Activated CD8-positive, alpha-beta memory T cell treated with anti-CD3 and anti-CD28 coated beads, Interleukin-2, amount 50 U/mL, for 4 hours (primary cell): Measurements from ENCODE around the gene DMP1.
A peak's percentile ranks its signal among the peaks of the same experiment; 100 is the strongest.

Source experiments
- DNase-seq: peaks from one replicate; pipeline ENCODE4 v3.0.0-alpha.2; 2020

Gene DMP1, protein sequence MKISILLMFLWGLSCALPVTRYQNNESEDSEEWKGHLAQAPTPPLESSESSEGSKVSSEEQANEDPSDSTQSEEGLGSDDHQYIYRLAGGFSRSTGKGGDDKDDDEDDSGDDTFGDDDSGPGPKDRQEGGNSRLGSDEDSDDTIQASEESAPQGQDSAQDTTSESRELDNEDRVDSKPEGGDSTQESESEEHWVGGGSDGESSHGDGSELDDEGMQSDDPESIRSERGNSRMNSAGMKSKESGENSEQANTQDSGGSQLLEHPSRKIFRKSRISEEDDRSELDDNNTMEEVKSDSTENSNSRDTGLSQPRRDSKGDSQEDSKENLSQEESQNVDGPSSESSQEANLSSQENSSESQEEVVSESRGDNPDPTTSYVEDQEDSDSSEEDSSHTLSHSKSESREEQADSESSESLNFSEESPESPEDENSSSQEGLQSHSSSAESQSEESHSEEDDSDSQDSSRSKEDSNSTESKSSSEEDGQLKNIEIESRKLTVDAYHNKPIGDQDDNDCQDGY

DNA sequence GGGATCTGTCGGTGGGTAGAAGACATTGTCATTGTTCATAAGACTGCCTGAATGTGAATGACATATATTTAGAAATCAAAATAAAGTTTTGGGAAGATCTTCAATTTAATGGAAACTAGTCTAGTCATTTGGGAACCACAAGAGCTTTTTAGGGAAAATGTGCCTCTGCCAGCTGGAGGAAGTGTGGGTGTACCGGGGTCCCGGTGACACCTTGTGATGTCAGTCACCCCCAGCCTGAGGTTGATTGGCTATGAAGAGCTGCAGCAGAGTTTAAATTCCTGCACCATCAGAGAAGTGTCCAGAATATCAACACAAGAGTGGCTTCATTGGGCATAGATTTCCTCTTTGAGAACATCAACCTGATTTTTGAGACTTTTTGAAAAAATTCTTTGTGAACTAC, at the start of gene DMP1:
DMP1 (plus strand) TSS at position 301 of the 400 bp plus-strand sequence. CDS start 6,213 bp downstream, outside the sequence.
- no peak for DNase-seq

DNA sequence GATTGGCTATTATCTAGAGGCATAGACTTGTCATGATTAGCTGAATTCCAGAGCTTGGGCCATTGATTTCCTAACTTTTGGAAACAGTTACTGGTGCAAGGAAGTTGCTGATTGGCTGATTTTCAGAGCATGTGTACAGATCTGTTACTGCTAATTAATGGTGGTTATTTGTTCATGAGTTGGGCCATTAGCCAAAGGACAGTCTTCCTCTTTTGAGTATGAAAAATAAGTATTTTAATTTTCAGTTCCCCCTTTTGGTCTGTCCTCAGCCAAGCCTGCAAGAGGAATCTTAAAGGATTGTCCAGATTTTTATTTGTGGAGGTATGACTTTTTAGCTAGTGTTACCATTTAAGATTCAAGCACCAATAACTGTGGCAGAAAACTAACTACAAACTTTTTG, 48.7 kb upstream of the DMP1 start:
- DNase-seq: no peak

GRCh38 chr4:87608229-87608628, 41.9 kb upstream of the DMP1 start, which contains the start of gene DSPP:
DSPP (plus strand) TSS chr4:87608529; CDS start chr4:87610909, 2,380 bp downstream.
- no peak for DNase-seq

GRCh38 chr4:87614292-87614890, 35.7 kb upstream of the DMP1 start:
- DNase-seq: no peak

GRCh38 chr4:87616268-87616667, 33.8 kb upstream of the DMP1 start:
- no peak for DNase-seq

DNA sequence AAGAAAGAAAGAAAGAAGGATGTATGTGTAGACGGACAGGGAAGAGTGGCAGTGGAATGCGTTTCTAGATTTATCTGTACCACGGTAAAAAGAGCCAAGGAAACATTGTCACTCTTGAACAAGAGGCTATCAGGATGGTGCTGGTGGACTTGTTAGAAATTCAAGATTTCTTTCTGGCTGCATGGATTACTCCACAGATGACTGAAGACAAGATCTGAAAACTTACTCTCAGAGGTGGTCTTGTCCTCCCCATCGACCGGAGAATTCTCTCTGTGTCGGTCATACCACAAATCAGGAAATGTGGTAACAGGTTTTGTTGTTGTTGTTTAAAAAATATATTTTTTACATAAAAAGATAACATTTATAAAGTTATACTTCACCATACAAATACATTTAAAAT, 30.0 kb upstream of the DMP1 start:
- no peak for DNase-seq

DNA sequence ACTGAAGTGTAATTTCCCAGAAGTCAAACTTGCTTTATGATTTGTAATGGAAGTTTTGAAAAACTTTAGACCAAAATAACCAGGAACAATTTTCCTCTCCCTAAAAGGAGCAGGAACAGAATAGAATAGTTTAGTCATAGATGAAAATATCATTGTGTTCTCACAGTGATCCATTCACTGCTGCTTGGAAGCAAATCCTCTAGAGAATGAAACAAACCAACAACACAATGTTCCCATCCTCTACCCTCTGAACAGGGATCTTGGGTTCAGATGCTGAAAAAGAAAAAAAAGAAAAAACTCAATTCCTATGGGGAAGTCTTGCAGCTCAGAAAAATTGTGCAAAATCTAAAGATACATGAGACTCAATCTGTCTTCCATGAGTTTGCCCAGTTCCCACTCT, 29.6 kb upstream of the DMP1 start:
- no peak for DNase-seq

DNA sequence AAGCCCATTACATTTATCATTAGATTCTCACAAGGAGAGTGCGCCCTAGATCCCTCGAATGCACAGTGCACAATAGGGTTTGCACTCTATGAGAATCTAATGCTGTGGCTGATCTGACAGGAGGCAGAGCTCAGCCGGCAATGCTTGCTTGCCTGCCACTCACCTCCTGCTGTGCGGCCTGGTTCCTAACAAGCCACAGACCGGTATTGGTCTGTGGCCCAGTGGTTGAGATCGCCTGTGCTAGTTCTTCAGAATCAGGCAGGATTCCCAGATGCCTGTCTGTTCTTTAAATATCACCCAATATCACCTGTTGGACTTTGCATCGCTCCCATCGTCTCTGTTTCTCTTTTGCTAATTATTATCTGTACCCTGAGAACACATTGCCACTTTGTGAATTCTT, 27.8 kb upstream of the DMP1 start:
- DNase-seq: no peak

- DNase-seq: no peak
Measured at GRCh38 chr4:87624698-87625097, 25.4 kb upstream of the DMP1 start.

DNA sequence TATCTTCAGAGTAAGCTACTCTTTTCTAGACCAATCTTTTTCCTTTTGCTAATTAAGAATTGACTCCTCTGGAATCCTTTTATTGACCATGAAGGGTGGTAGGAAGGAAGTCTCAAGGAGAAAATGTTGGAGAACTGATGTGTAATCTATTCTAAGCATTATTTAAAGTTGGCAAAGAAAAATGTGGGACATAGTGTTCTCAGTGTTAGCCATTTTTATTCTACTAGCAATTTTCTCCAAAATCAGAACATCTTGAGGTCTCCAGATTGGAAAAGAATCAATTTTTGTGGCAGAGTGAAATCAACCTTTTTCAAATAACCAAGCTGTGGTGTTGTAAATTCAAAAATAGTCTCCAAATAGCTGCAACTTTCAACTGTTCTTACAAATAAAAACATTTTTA, 18.4 kb upstream of the DMP1 start:
- no peak for DNase-seq

DNA sequence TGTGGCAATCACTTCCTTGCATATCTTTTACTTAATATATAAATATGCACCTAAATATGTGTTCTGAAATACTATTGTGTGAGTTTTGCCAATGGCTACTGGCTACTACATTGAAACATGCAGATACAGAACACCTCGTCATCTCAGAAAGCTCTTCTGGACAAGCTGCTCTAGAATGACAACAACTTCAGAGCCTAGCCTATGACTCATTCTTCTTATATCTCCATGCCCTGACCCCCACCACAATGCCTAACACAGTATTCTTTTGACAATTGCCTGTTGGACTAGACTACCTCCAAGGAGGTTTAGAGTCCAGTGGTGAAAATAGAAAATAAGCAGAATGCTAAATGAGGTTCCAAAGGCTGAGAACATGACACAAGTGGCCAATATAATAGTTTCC, 17.6 kb upstream of the DMP1 start:
- no peak for DNase-seq

- DNase-seq: no peak
Measured at GRCh38 chr4:87633243-87633642, 16.8 kb upstream of the DMP1 start.

DNA sequence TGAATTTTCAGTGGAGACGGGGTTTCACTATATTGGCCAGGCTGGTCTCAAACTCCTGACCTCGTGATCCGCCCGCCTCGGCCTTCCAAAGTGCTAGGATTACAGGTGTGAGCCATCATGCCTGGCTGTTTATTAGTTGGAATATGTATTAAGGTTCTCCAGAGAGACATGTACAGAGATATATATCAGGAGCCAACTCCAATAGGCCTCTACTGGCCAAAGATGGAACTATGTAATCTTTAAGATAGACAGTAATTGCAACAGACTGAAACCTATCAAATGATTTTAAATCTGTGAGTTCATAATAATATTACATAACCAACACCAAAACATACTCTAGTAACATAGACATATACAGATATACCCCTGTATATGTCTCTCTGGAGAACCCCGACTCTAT, 5.8 kb upstream of the DMP1 start:
- DNase-seq: no peak

- no peak for DNase-seq
Measured at GRCh38 chr4:87650938-87651337, 858 bp downstream of the DMP1 start.

DNA sequence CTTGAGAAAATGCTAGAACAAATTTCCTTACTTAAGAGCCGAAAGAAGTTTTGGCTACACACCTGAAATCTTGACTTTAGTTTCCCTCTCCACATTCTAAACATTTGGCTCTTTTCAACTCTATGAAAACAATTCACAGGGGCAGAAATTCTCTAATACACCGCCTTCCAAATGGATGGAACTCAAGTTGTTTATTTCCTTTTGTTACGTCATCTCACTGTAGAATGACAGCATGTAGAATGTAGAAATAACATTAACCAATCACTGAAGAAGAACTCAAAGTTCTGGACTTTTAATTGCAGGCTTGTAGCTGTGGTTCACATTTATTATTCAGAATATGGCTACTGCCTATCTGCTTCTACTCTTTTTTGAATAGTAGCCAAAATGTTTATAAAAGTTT, 1.9 kb downstream of the DMP1 start:
- no peak for DNase-seq

DNA sequence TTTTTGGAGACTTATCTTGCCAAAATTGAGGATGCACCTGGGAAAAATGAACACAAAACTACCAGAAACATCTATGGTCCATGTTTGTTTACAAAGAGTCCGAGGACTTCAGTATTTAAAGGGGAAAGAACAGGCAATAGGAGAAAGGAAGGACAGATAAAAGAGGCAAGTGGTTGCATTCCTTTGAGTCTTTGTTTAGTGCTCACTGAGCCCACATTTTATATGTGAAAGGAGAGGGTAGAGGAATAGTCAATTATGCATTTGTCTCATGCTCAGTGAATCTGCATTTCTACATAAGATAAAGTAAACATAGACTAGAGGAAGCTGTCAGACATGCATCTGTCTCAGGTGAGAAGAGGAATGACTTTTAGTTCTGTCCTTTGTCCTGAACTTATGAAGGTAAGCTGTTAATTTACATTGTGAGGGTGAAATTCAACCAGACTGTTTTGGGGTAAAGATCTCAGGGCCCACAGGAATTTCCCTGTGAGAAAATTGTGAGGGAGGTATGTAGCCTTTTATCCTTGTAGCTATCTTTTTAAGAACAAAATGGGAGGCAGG, 4.5 kb downstream of the DMP1 start:
- DNase-seq: no peak

DNA sequence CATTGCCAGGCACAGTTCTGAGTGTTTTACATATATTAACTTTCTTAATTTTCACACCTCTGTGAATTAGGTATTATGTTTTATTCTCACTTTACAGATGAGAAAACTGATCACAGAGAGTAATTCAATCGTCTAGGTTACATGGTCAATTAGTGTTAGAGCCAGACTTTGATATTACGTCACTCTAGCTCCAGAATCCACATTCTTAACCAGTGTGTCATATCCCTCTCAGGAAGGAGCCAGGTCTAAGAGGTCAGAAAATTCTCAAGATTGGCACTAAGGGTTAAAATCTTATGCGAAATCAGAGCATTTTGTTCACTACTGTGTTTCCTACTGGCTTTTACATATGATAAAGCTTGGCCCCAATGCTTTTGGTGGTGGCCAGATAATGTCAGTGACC, 7.4 kb downstream of the DMP1 start:
- no peak for DNase-seq

DNA sequence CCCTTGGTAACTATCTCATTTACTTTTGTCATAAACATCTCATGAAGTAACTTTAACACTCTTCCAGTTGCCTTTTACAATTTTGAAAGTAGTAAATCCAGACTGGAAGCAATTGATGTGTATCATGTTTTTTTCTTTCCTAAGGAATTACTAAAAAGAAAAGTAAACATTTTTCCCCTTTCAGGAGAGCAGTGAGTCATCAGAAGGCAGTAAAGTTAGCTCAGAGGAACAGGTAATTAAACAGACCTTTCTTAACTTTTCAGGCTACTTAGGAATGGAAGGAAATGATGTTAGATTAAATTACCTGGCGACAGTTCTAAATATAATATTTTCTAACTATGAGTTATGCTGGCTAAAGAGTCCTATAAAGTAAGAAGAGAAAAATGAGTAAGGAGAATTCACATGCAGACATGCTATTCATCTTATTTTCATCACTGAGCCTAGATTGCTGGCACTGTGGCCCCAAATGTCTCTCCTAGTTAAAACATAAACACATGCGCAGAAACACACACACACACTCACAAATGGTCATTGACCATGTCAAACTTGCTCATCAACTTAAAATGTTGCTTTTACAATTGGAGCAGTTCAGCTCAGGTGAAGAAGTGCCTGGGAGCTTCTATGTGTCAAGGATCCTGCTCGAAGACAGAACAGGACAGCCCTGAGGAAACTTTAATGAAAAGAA, 9.3 kb downstream of the DMP1 start:
- no peak for DNase-seq

- DNase-seq: no peak
Measured at GRCh38 chr4:87662871-87663270, 12.8 kb downstream of the DMP1 start.

DNA sequence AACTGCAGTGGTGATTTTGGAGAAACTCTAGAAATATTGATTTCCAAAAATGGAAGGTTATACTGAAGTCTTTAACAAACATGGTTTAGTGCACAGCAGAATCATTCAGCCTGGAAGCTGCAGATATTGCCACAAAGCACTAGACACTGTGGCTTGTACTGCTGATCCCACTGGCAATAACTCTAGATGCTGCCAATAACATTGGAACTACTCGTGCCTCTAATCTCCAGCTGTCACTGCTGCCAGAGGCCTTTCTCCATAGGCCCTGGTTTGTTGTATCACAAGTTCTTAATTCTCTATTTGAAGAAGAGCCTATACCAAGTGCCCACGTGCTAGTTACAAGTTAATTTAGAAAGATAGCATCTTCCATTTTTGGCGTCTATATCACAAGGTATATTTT, 19.3 kb downstream of the DMP1 start:
- DNase-seq: no peak

DNA sequence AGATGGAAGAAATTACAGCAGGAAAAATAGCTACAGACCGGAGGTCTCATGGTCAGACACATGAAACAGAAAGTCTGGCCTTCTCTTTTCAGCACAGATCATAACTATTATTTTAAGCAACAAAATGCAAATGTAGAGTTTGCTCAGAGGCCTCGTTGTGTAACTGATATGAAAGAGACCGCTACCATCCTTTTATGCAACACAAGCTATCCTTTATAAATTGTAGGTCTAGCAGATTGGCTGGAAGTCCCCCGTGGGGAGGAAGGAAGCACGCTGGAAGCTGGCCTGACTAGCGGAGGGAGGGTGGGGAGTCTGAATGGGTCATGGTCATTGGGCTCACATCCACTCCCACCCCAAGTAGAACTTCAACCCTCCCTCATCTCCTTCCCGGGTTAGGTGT, 27.7 kb downstream of the DMP1 start:
- no peak for DNase-seq

GRCh38 chr4:87679449-87680169, 29.5 kb downstream of the DMP1 start:
- DNase-seq: peak; percentile 32

DNA sequence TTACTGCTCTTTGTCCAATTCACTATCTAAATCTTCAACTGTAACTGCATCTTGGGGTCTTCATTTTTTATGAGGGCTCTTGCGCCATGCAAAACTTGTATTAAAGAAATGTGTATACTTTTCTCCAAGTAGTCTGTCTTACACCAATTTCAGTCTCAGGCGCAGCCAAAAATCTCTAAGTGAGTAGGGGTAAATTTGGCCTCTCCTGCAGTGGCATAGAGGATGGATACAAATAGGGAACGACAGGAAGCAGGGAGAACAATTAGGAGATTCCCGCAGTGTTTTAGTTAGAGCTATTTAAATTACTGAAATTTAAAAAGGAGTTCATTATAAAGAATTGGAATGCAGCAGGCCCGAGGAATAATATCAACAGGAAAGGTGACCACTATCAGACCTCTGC, 30.2 kb downstream of the DMP1 start:
- DNase-seq: no peak
